GM12872 (cell line): ENCODE results near the gene ARVCF.

Experiments used
- CTCF ChIP-seq: IDR thresholded peaks from 3 replicates; pipeline ENCODE4 v1.5.1; 2011; ENCODE audit warnings: low read depth, mild to moderate bottlenecking, low read length, moderate library complexity; ENCODE audit not compliant: insufficient read depth

The ARVCF gene

DNA sequence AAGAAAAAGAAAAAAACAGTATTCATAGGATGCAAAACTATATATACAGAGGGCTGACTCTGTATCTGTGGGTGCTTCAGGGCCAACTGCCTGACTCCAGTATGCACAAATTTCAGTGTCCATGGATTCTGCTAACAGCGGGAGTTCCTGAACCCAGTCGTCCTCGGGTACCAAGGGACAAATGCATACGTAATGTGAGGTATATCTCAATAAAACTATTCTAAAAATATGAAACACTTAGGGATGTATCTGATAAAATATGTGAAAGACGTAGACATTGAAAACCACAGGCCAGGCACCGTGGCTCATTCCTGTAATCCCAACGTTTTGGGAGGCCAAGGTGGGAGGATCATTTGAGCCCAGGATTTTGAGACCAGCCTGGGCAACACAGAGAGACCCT, 88.9 kb downstream of the ARVCF start:
- TF ChIP-seq CTCF, result no peak

GRCh38 chr22:19923914-19924513, 92.6 kb downstream of the ARVCF start:
- TF ChIP-seq CTCF, result no peak

DNA sequence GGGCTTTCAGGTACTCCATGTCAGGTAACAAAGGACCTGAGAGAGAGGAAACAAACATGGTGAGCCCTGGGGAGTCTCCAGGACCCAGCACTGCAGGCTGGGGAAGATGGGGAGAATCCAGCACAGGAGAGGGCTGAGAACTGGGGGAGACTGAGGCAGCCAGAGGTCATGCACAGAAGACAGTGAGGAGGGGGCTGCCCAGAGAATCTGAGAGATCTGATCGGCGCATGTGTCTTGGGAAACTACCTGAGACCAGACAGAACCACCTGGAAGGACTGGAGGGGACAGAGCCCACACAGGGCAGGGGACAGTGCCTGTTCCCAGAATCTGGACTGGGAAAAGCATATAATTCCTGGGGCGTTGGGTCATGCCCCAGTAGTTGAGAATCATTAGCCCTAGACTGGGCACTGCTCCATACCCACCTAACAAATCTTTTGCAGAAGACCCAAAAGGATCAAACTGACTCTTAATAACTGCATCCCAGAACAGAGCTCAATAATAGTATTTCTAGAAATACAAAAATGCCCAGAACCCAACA, 95.0 kb downstream of the ARVCF start:
- no peak for TF ChIP-seq CTCF
